Neural progenitor cell (in vitro differentiated cells): ENCODE data around the gene PRDM5.

Source experiments
- EZH2 ChIP-seq: fragments of 200-600 bp; sonication (generic); IDR thresholded peaks from 2 replicates; pipeline ENCODE4 v1.6.1; 2017; ENCODE audit warnings: antibody characterized with exemption, mild to moderate bottlenecking, moderate library complexity
- TF ChIP-seq, protein P1 (sequence below): fragments of 200-600 bp; sonication (generic); IDR thresholded peaks from 2 replicates; pipeline ENCODE4 v1.5.1; 2017; ENCODE audit warnings: antibody characterized with exemption, mild to moderate bottlenecking

DNA sequence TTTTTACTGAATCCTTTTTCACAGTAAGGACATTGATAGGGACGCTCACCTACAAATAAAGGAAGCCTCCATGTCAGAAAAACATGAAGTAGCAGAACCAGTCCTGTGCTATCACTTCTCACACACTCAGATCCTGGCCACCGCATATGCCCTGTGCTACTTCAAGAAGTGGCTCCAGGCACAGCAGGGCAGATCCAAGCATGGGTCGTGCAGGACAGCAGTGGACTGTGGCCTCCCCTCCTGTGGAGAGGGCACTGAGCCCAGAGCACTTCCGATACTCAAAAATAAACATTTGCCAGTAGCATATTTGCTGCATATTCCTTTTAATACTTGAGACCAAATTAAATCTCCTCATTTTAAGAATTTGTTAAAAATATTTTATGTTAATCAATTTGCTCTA is 167.9 kb downstream of the PRDM5 start:
- TF ChIP-seq, protein P1, sequence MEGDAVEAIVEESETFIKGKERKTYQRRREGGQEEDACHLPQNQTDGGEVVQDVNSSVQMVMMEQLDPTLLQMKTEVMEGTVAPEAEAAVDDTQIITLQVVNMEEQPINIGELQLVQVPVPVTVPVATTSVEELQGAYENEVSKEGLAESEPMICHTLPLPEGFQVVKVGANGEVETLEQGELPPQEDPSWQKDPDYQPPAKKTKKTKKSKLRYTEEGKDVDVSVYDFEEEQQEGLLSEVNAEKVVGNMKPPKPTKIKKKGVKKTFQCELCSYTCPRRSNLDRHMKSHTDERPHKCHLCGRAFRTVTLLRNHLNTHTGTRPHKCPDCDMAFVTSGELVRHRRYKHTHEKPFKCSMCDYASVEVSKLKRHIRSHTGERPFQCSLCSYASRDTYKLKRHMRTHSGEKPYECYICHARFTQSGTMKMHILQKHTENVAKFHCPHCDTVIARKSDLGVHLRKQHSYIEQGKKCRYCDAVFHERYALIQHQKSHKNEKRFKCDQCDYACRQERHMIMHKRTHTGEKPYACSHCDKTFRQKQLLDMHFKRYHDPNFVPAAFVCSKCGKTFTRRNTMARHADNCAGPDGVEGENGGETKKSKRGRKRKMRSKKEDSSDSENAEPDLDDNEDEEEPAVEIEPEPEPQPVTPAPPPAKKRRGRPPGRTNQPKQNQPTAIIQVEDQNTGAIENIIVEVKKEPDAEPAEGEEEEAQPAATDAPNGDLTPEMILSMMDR, result no peak
- no peak for TF ChIP-seq EZH2
